ENCODE data around the gene PSMB10. TPM values are rescaled to one million over a fixed set of nuclear protein-coding genes. Genes with fewer than 3 reads are reported as not detected.

Gene PSMB10
- total RNA-seq, 2 experiments from 2014 or later = 185 to 193 TPM

GRCh38 chr16:67928561-67929364, 7.9 kb downstream of the PSMB10 start:
- peaks cover 12% of the 10 kb centered on the region for H3K36me3 Mint-ChIP-seq
- H3K27ac Mint-ChIP-seq = no peak overlapping the region

GRCh38 chr16:67928147-67928546, 8.5 kb downstream of the PSMB10 start:
- Mint-ChIP-seq H3K9me3 (no peaks in the 10 kb centered on the region), H3K4me3 (no peak overlapping the region), H3K4me1 (ENCODE audit: low read depth) (peaks cover 3% of the 10 kb centered on the region), H3K27ac (no peak overlapping the region), H3K36me3 (peaks cover 10% of the 10 kb centered on the region), H3K27me3 (no peaks in the 10 kb centered on the region)
- ChIA-PET CTCF (interaction anchor here (0.7 to 5.4 kb wide), 11 partner anchors 9 to 256 kb away, joined by 3 to 62 read pairs (median 4); partner anchors contain the start of genes NRN1L and PSMB10), POLR2A (interaction anchor here (0.8 to 1.4 kb wide), 4 partner anchors 35 to 52 kb away, joined by 3 read pairs; partner anchors contain the start of genes NRN1L and PSKH1)
- no peak for DNase-seq
- intact Hi-C loops (cut with micrococcal nuclease) = loop anchor here (1.0 to 5.0 kb wide), 3 partner anchors 45 to 406 kb away; no protein-coding TSS in a partner anchor

More at GRCh38 chr16:67928561-67929364, 7.9 kb downstream of the PSMB10 start:
- Mint-ChIP-seq H3K27me3 (no peaks in the 10 kb centered on the region), H3K4me3 (no peak overlapping the region), H3K9me3 (no peaks in the 10 kb centered on the region), H3K4me1 (ENCODE audit: low read depth) (peaks cover 4% of the 10 kb centered on the region)
- DNase-seq = peak; percentile 87
- ChIA-PET POLR2A (interaction anchor here (0.8 to 1.4 kb wide), 3 partner anchors 36 to 53 kb away, joined by 3 read pairs; partner anchors contain the start of genes NRN1L and PSKH1), CTCF (interaction anchor here (0.6 to 5.4 kb wide), 18 partner anchors 8 to 976 kb away, joined by 3 to 62 read pairs (median 3); partner anchors contain the start of genes NRN1L and PSMB10)
- intact Hi-C loops (cut with micrococcal nuclease) = loop anchor here (1.0 to 5.0 kb wide), 3 partner anchors 45 to 406 kb away; no protein-coding TSS in a partner anchor

GRCh38 chr16:67927131-67927941, 9.3 kb downstream of the PSMB10 start:
- CTCF ChIA-PET = interaction anchor here (2.6 to 5.4 kb wide), 2 partner anchors 44 to 112 kb away, joined by 20 to 62 read pairs; partner anchors contain the start of gene NRN1L
- no peaks in the 10 kb centered on the region for H3K9me3 Mint-ChIP-seq
- DNase-seq = no peak
- H3K4me1 Mint-ChIP-seq (ENCODE audit: low read depth) = peaks cover 5% of the 10 kb centered on the region
- POLR2A ChIA-PET = interaction anchor here (1.1 kb wide), 1 partner anchor 43 kb away, joined by 3 read pairs; no protein-coding TSS in a partner anchor
- no peaks in the 10 kb centered on the region for H3K27me3 Mint-ChIP-seq
- intact Hi-C loops (cut with micrococcal nuclease) = loop anchor here (5.0 kb wide), 1 partner anchor 405 kb away; no protein-coding TSS in a partner anchor
- no peak overlapping the region for H3K4me3 Mint-ChIP-seq
- no peak overlapping the region for H3K27ac Mint-ChIP-seq
- H3K36me3 Mint-ChIP-seq = peaks cover 7% of the 10 kb centered on the region

GRCh38 chr16:67926181-67926750, 10.4 kb downstream of the PSMB10 start:
- Mint-ChIP-seq H3K27ac (peak overlapping the region; percentile 58), H3K4me1 (ENCODE audit: low read depth) (peaks cover 12% of the 10 kb centered on the region), H3K4me3 (no peak overlapping the region), H3K9me3 (no peaks in the 10 kb centered on the region), H3K36me3 (peaks cover 6% of the 10 kb centered on the region), H3K27me3 (no peaks in the 10 kb centered on the region)
- DNase-seq = no peak
- intact Hi-C loops (cut with micrococcal nuclease) = loop anchor here (5.0 kb wide), 1 partner anchor 404 kb away; no protein-coding TSS in a partner anchor
- ChIA-PET POLR2A (no interaction called here), CTCF (interaction anchor here (1.0 to 5.4 kb wide), 4 partner anchors 43 to 115 kb away, joined by 4 to 62 read pairs (median 8); partner anchors contain the start of gene NRN1L)

GRCh38 chr16:67924140-67924906, 12.3 kb downstream of the PSMB10 start:
- intact Hi-C loops (cut with micrococcal nuclease) = no loop called here
- Mint-ChIP-seq H3K27me3 (no peaks in the 10 kb centered on the region), H3K4me1 (ENCODE audit: low read depth) (peaks cover 12% of the 10 kb centered on the region), H3K4me3 (no peak overlapping the region), H3K36me3 (peaks cover 2% of the 10 kb centered on the region), H3K9me3 (no peaks in the 10 kb centered on the region), H3K27ac (no peak overlapping the region)
- no peak for DNase-seq
- ChIA-PET CTCF (interaction anchor here (0.8 to 5.4 kb wide), 6 partner anchors 18 to 403 kb away, joined by 3 to 62 read pairs (median 5); partner anchors contain the start of gene NRN1L), POLR2A (interaction anchor here (0.5 to 0.9 kb wide), 3 partner anchors 11 to 393 kb away, joined by 3 read pairs; no protein-coding TSS in a partner anchor)

GRCh38 chr16:67923414-67924116, 13.1 kb downstream of the PSMB10 start:
- ChIA-PET POLR2A (interaction anchor here (0.5 kb wide), 1 partner anchor 393 kb away, joined by 3 read pairs; no protein-coding TSS in a partner anchor), CTCF (interaction anchor here (2.2 to 6.0 kb wide), 2 partner anchors 40 to 107 kb away, joined by 6 to 41 read pairs; partner anchors contain the start of gene NRN1L)
- DNase-seq = no peak
- peaks cover 12% of the 10 kb centered on the region for H3K4me1 Mint-ChIP-seq (ENCODE audit: low read depth)
- H3K9me3 Mint-ChIP-seq = no peaks in the 10 kb centered on the region
- H3K36me3 Mint-ChIP-seq = peaks cover 2% of the 10 kb centered on the region
- H3K4me3 Mint-ChIP-seq = no peak overlapping the region
- no peaks in the 10 kb centered on the region for H3K27me3 Mint-ChIP-seq
- no peak overlapping the region for H3K27ac Mint-ChIP-seq
- intact Hi-C loops (cut with micrococcal nuclease) = no loop called here

GRCh38 chr16:67922740-67923139, 13.9 kb downstream of the PSMB10 start:
- Mint-ChIP-seq H3K4me3 (no peak overlapping the region), H3K4me1 (ENCODE audit: low read depth) (peaks cover 20% of the 10 kb centered on the region), H3K27me3 (no peaks in the 10 kb centered on the region), H3K27ac (peak overlapping the region; percentile 85), H3K9me3 (no peaks in the 10 kb centered on the region), H3K36me3 (no peaks in the 10 kb centered on the region)
- POLR2A ChIA-PET = no interaction called here
- CTCF ChIA-PET = interaction anchor here (1.0 to 6.0 kb wide), 3 partner anchors 37 to 106 kb away, joined by 3 to 41 read pairs (median 6); partner anchors contain the start of gene NRN1L
- no peak for DNase-seq
- intact Hi-C loops (cut with micrococcal nuclease) = no loop called here

GRCh38 chr16:67922221-67922620, 14.4 kb downstream of the PSMB10 start:
- intact Hi-C loops (cut with micrococcal nuclease) = no loop called here
- H3K27ac Mint-ChIP-seq = peak overlapping the region; percentile 85
- ChIA-PET POLR2A (no interaction called here), CTCF (interaction anchor here (1.0 to 6.0 kb wide), 3 partner anchors 36 to 105 kb away, joined by 3 to 41 read pairs (median 6); partner anchors contain the start of gene NRN1L)
- H3K4me1 Mint-ChIP-seq (ENCODE audit: low read depth) = peaks cover 25% of the 10 kb centered on the region
- DNase-seq = no peak
- H3K9me3 Mint-ChIP-seq = no peaks in the 10 kb centered on the region
- H3K27me3 Mint-ChIP-seq = no peaks in the 10 kb centered on the region
- no peaks in the 10 kb centered on the region for H3K36me3 Mint-ChIP-seq
- no peak overlapping the region for H3K4me3 Mint-ChIP-seq

- no peak overlapping the region for H3K4me3 Mint-ChIP-seq
- no peak for DNase-seq
- ChIA-PET CTCF (interaction anchor here (1.1 to 6.0 kb wide), 3 partner anchors 36 to 104 kb away, joined by 3 to 41 read pairs (median 25); partner anchors contain the start of gene NRN1L), POLR2A (no interaction called here)
- H3K27me3 Mint-ChIP-seq = no peaks in the 10 kb centered on the region
- no peak overlapping the region for H3K27ac Mint-ChIP-seq
- intact Hi-C loops (cut with micrococcal nuclease) = loop anchor here (2.0 kb wide), 1 partner anchor 45 kb away; no protein-coding TSS in a partner anchor
- H3K4me1 Mint-ChIP-seq (ENCODE audit: low read depth) = peaks cover 31% of the 10 kb centered on the region
- no peaks in the 10 kb centered on the region for H3K36me3 Mint-ChIP-seq
- no peaks in the 10 kb centered on the region for H3K9me3 Mint-ChIP-seq
These were observed 16.9 kb downstream of the PSMB10 start for GRCh38 chr16:67919622-67920221.

- Mint-ChIP-seq H3K27ac (peak overlapping the region; percentile 77), H3K36me3 (no peaks in the 10 kb centered on the region), H3K27me3 (no peaks in the 10 kb centered on the region), H3K4me3 (no peak overlapping the region), H3K9me3 (no peaks in the 10 kb centered on the region), H3K4me1 (ENCODE audit: low read depth) (peaks cover 31% of the 10 kb centered on the region)
- DNase-seq = peak; percentile 75
- ChIA-PET POLR2A (no interaction called here), CTCF (interaction anchor here (0.7 to 6.0 kb wide), 7 partner anchors 11 to 157 kb away, joined by 3 to 41 read pairs (median 3); partner anchors contain the start of genes NRN1L, RANBP10 and TSNAXIP1)
- intact Hi-C loops (cut with micrococcal nuclease) = loop anchor here (1.0 to 2.0 kb wide), 3 partner anchors 17 to 43 kb away; partner anchors contain the start of gene PSKH1
These were observed 18.8 kb downstream of the PSMB10 start for GRCh38 chr16:67917852-67918236.
